Measurements from ENCODE around the gene FAM107B.

Gene FAM107B

DNA sequence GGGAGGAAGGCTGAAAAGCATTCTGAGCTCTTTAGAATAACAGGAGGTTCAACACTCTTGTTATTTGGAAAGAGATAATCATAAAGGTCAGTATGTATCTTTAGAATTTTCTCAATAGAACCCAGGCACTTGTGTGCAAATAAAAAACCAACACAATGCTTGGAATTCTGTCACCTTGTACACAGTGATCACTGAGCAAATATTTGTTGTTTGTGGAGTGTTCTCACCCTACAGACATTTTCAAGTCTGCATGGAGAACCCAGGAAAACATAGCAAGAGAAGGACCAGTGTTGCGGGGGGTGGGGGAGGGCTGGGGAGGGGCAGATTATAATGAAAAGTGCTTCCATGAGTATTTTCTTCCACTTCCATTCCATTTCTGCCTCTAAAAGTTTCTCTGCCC is 87.4 kb downstream of the FAM107B start:
- no peak overlapping the region for H3K4me2 ChIP-seq (ENCODE audit: low read length)
- no peak overlapping the region for H3K4me3 ChIP-seq (ENCODE audit: low read length)
- no peaks in the 10 kb centered on the region for H3K27me3 ChIP-seq (ENCODE audit: control insufficient read depth, insufficient read depth, low read length)
- no peaks in the 10 kb centered on the region for H3K4me1 ChIP-seq (ENCODE audit: control insufficient read depth, insufficient read depth, low read length)
- H3K9me3 ChIP-seq (replicated peaks; ENCODE audit: low read length): no peaks in the 10 kb centered on the region
- no peak overlapping the region for H3K9ac ChIP-seq (ENCODE audit: low read depth, low read length)
- H3K36me3 ChIP-seq (ENCODE audit: insufficient read depth, low read length): no peaks in the 10 kb centered on the region

- no peak overlapping the region for H3K4me2 ChIP-seq (ENCODE audit: low read length)
- no peaks in the 10 kb centered on the region for H3K9me3 ChIP-seq (replicated peaks; ENCODE audit: low read length)
- H3K36me3 ChIP-seq (ENCODE audit: insufficient read depth, low read length): no peaks in the 10 kb centered on the region
- H3K27me3 ChIP-seq (ENCODE audit: control insufficient read depth, insufficient read depth, low read length): no peaks in the 10 kb centered on the region
- no peak overlapping the region for H3K4me3 ChIP-seq (ENCODE audit: low read length)
- no peaks in the 10 kb centered on the region for H3K4me1 ChIP-seq (ENCODE audit: control insufficient read depth, insufficient read depth, low read length)
- no peak overlapping the region for H3K9ac ChIP-seq (ENCODE audit: low read depth, low read length)
Measured at GRCh38 chr10:14686356-14686755, 88.3 kb downstream of the FAM107B start.

GRCh38 chr10:14684354-14684753 is 90.3 kb downstream of the FAM107B start:
- no peak overlapping the region for H3K4me3 ChIP-seq (ENCODE audit: low read length)
- H3K4me1 ChIP-seq (ENCODE audit: control insufficient read depth, insufficient read depth, low read length): no peaks in the 10 kb centered on the region
- no peaks in the 10 kb centered on the region for H3K9me3 ChIP-seq (replicated peaks; ENCODE audit: low read length)
- H3K27me3 ChIP-seq (ENCODE audit: control insufficient read depth, insufficient read depth, low read length): no peaks in the 10 kb centered on the region
- no peak overlapping the region for H3K4me2 ChIP-seq (ENCODE audit: low read length)
- H3K9ac ChIP-seq (ENCODE audit: low read depth, low read length): no peak overlapping the region
- no peaks in the 10 kb centered on the region for H3K36me3 ChIP-seq (ENCODE audit: insufficient read depth, low read length)

- Histone ChIP-seq H3K36me3 (ENCODE audit: insufficient read depth, low read length) (no peaks in the 10 kb centered on the region), H3K4me1 (ENCODE audit: control insufficient read depth, insufficient read depth, low read length) (no peaks in the 10 kb centered on the region), H3K27me3 (ENCODE audit: control insufficient read depth, insufficient read depth, low read length) (peaks cover 4% of the 10 kb centered on the region), H3K4me2 (ENCODE audit: low read length) (no peak overlapping the region), H3K9me3 (replicated peaks; ENCODE audit: low read length) (no peaks in the 10 kb centered on the region), H3K9ac (ENCODE audit: low read depth, low read length) (no peak overlapping the region), H3K4me3 (ENCODE audit: low read length) (no peak overlapping the region)
Measured at GRCh38 chr10:14683256-14683655, 91.4 kb downstream of the FAM107B start.

GRCh38 chr10:14681802-14682201 is 92.9 kb downstream of the FAM107B start:
- H3K9ac ChIP-seq (ENCODE audit: low read depth, low read length): no peak overlapping the region
- H3K4me3 ChIP-seq (ENCODE audit: low read length): no peak overlapping the region
- H3K4me1 ChIP-seq (ENCODE audit: control insufficient read depth, insufficient read depth, low read length): no peaks in the 10 kb centered on the region
- no peaks in the 10 kb centered on the region for H3K36me3 ChIP-seq (ENCODE audit: insufficient read depth, low read length)
- H3K4me2 ChIP-seq (ENCODE audit: low read length): no peak overlapping the region
- H3K9me3 ChIP-seq (replicated peaks; ENCODE audit: low read length): no peaks in the 10 kb centered on the region
- H3K27me3 ChIP-seq (ENCODE audit: control insufficient read depth, insufficient read depth, low read length): peaks cover 7% of the 10 kb centered on the region

DNA sequence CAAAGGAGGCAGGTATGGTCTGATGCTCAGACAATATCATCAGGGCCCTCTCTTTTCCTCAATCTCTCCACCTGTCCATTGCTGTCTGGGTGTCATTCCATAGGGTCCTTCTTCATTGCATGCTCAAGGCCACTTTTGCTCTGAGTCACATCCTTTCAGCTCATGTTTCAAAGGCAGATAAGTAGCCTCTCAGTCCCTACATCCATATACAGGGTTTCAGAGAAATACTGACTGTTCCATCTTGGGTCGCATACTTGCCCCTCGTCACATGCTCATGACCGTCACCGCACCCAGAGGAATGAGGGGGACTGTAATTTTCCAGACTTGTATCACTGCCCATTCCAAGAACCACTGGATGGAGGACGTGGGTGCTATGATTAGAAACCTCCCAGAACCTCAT is 93.4 kb downstream of the FAM107B start:
- no peak overlapping the region for H3K9ac ChIP-seq (ENCODE audit: low read depth, low read length)
- H3K9me3 ChIP-seq (replicated peaks; ENCODE audit: low read length): no peaks in the 10 kb centered on the region
- H3K4me2 ChIP-seq (ENCODE audit: low read length): no peak overlapping the region
- peaks cover 11% of the 10 kb centered on the region for H3K27me3 ChIP-seq (ENCODE audit: control insufficient read depth, insufficient read depth, low read length)
- H3K36me3 ChIP-seq (ENCODE audit: insufficient read depth, low read length): no peaks in the 10 kb centered on the region
- H3K4me1 ChIP-seq (ENCODE audit: control insufficient read depth, insufficient read depth, low read length): no peaks in the 10 kb centered on the region
- H3K4me3 ChIP-seq (ENCODE audit: low read length): no peak overlapping the region

DNA sequence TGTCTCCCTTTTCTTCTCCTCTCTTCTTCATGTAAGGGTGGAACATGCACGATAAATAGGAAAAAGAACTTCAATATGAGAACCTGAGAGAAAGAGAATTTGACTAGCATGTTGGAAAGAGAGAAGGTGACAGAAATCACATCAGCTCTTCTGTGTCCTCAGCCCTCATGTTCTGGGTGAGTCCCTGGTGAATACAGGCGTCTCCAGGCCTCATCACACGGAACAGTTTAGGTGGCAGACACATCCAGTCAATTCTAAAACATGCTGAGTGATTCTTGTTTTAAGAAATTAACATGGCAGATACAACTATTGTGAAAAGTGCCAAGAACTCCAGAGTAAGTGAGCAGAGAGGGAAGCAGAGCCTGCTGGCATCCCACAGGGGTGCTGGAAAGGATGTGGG is 96.1 kb downstream of the FAM107B start:
- Histone ChIP-seq H3K27me3 (ENCODE audit: control insufficient read depth, insufficient read depth, low read length) (peaks cover 26% of the 10 kb centered on the region), H3K9ac (ENCODE audit: low read depth, low read length) (no peak overlapping the region), H3K9me3 (replicated peaks; ENCODE audit: low read length) (no peaks in the 10 kb centered on the region), H3K4me1 (ENCODE audit: control insufficient read depth, insufficient read depth, low read length) (no peaks in the 10 kb centered on the region), H3K4me2 (ENCODE audit: low read length) (no peak overlapping the region), H3K36me3 (ENCODE audit: insufficient read depth, low read length) (no peaks in the 10 kb centered on the region), H3K4me3 (ENCODE audit: low read length) (no peak overlapping the region)

DNA sequence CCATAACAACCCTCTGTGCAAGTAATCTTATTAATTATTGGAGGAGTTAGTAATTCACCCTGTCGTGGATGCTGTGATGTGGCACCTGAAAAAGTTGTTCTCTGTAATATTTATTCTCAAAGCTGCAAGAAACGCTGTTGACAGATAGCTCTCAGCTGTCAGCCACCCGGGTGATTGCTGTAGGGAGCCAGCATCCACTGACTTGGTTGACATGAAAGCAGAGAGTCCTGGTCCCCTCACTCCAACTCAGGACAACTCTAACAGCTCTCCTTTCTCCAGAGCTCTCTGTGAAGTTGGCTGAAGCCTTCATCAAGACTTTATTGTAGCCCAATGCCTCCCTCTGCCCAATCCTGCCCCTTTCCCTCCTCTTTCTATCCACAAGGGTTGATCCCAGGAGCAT is 98.0 kb downstream of the FAM107B start:
- Histone ChIP-seq H3K4me2 (ENCODE audit: low read length) (no peak overlapping the region), H3K9me3 (replicated peaks; ENCODE audit: low read length) (no peaks in the 10 kb centered on the region), H3K27me3 (ENCODE audit: control insufficient read depth, insufficient read depth, low read length) (peaks cover 33% of the 10 kb centered on the region), H3K36me3 (ENCODE audit: insufficient read depth, low read length) (no peaks in the 10 kb centered on the region), H3K4me3 (ENCODE audit: low read length) (no peak overlapping the region), H3K4me1 (ENCODE audit: control insufficient read depth, insufficient read depth, low read length) (no peaks in the 10 kb centered on the region), H3K9ac (ENCODE audit: low read depth, low read length) (no peak overlapping the region)

GRCh38 chr10:14674376-14675050 is 100.2 kb downstream of the FAM107B start:
- Histone ChIP-seq H3K4me1 (ENCODE audit: control insufficient read depth, insufficient read depth, low read length) (no peaks in the 10 kb centered on the region), H3K27me3 (ENCODE audit: control insufficient read depth, insufficient read depth, low read length) (peaks cover 33% of the 10 kb centered on the region), H3K36me3 (ENCODE audit: insufficient read depth, low read length) (no peaks in the 10 kb centered on the region)

DNA sequence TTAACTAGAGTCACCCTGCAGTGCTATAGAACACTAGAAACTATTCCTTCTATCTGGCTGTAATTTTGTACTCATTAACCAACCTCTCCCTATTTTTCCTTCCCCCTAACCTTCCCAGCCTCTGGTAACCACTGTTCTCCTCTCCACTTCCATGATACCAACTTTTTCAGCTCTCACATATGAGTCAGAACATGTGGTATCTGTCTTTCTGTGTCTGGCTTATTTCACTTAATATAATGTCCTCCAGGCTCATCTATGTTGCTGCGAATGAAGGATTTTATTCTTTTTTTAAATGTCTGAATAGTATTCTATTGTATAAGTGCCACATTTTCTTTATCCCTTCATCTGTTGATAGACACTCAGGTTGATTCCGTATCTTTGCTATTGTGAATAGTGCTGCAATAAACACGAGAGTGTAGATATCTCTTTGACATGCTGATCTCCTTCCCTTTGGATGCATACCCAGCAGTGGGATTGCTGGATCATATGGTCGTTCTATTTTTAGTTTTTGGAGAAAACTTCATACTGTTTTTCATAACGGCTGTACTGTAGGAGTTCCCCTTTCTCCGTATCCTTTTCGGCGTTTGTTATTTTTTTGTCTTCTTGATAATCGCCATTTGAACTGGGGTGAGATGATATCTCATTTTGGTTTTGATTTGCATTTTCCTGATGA is 101.4 kb downstream of the FAM107B start:
- H3K4me3 ChIP-seq (ENCODE audit: low read length): no peak overlapping the region
- H3K4me1 ChIP-seq (ENCODE audit: control insufficient read depth, insufficient read depth, low read length): no peaks in the 10 kb centered on the region
- H3K36me3 ChIP-seq (ENCODE audit: insufficient read depth, low read length): no peaks in the 10 kb centered on the region
- H3K9me3 ChIP-seq (replicated peaks; ENCODE audit: low read length): no peaks in the 10 kb centered on the region
- peaks cover 29% of the 10 kb centered on the region for H3K27me3 ChIP-seq (ENCODE audit: control insufficient read depth, insufficient read depth, low read length)
- H3K4me2 ChIP-seq (ENCODE audit: low read length): no peak overlapping the region
- no peak overlapping the region for H3K9ac ChIP-seq (ENCODE audit: low read depth, low read length)

More at GRCh38 chr10:14674376-14675050, 100.2 kb downstream of the FAM107B start:
- H3K4me3 ChIP-seq (ENCODE audit: low read length): no peak overlapping the region
- no peak overlapping the region for H3K4me2 ChIP-seq (ENCODE audit: low read length)
- H3K9ac ChIP-seq (ENCODE audit: low read depth, low read length): no peak overlapping the region
- no peaks in the 10 kb centered on the region for H3K9me3 ChIP-seq (replicated peaks; ENCODE audit: low read length)

GRCh38 chr10:14671386-14671831 is 103.3 kb downstream of the FAM107B start:
- Histone ChIP-seq H3K36me3 (ENCODE audit: insufficient read depth, low read length) (no peaks in the 10 kb centered on the region), H3K4me2 (ENCODE audit: low read length) (no peak overlapping the region), H3K4me1 (ENCODE audit: control insufficient read depth, insufficient read depth, low read length) (no peaks in the 10 kb centered on the region), H3K4me3 (ENCODE audit: low read length) (no peak overlapping the region), H3K27me3 (ENCODE audit: control insufficient read depth, insufficient read depth, low read length) (peaks cover 21% of the 10 kb centered on the region), H3K9me3 (replicated peaks; ENCODE audit: low read length) (no peaks in the 10 kb centered on the region), H3K9ac (ENCODE audit: low read depth, low read length) (no peak overlapping the region)
